HG03558 (cell line): ENCODE results near the gene AARSD1.
"Not testable (repeated sequence)": the region's sequence is repeated elsewhere in the genome, so short reads cannot be mapped to it uniquely, and the experiment has no call there.

ENCODE experiments used
- ATAC-seq: cut with Tn5 transposase; IDR thresholded peaks from one replicate; pipeline ENCODE4 v1.9.1; 2021; ENCODE audit warnings: moderate number of reproducible peaks; ENCODE audit not compliant: unreplicated experiment; ENCODE audit errors: extremely low read depth

Gene AARSD1

DNA sequence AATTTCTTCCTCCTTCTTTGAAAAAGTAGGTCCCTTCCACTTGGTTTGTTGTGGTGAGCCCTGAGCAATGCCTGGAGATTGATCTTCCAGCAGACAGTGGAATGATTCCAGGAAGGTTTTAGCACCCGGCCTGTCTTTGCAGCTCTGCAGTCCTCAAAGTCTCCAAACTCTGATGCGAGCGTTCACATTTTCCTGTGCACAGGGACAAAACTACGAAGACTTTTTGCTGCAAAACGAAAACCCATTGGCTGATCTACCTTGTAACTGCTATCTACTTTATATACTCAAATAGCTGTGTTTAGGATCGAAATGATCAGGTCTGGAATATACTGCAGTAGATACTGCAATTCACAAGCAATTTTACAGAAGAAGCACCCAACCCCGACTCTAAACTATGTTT, 42.0 kb downstream of the AARSD1 start:
- no peak for ATAC-seq

- no peak for ATAC-seq
These were observed 43.3 kb downstream of the AARSD1 start for GRCh38 chr17:42920922-42921321.

DNA sequence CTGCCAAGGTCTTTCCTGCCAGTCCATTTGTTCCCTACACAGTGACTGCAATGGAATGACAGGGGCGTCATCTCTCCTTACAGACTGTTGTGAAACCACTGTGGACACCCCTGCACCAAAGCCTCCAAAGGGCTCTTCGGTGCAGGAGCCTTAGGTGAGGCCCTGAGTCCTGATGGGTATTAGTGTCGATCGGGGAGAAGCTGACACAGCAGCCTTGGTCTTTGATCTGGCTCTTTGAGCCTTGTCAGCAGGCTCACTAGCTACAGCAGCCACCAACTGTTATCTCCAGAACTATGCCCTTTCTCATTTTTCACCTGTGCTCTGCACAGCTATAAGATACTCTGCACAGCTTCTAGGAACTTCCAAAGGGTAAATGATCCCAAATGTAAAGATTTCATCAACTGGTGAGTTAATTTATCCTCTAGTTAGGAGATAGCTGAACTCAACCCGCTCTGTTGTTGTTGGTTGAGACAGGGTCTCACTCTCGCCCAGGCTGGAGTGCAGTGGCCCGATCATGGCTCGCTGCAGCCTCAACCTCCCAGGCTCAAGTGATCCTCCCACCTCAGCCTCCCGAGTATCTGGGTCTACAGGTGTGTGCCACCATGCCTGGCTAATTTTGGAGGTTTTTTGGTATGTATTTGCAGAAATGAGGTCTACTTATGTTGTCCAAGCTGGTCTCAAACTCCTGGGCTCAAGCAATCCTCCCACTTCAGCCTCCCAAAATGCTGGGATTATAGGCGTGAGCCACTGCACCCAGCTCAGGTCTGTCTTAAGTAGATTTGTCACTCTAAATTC, 44.0 kb downstream of the AARSD1 start:
- no peak for ATAC-seq

- not testable (repeated sequence) for ATAC-seq
These were observed 44.7 kb downstream of the AARSD1 start for GRCh38 chr17:42919522-42920077.

DNA sequence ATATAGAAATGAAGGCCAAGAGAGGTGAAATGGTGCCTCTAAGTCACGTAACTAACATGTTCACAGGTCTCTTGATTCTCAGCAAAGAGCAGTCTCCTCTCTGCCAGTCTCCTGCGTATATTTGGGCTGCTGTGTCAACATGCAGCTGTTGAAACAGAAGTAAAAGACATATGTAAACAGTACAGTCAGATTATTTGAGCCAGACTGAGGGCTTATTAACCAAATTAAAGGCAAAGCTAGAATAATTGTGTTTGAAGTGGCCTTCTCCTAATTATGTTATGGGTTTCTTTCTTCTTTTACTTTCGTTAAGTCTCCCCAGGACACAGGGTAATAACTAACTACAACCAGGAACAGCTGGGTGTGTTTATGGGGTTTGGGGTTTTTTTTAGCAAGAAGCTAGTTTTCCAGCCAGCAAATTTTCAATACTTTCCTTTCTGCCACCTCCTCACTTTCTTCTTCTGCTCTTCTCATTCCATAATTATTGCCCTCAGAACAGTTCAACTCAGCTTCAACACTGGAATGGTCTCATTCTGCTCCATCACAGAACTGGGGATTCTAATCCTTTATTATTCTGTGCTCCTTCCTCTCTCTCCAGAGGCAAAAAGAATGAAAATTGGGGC, 45.2 kb downstream of the AARSD1 start:
- ATAC-seq, result no peak

DNA sequence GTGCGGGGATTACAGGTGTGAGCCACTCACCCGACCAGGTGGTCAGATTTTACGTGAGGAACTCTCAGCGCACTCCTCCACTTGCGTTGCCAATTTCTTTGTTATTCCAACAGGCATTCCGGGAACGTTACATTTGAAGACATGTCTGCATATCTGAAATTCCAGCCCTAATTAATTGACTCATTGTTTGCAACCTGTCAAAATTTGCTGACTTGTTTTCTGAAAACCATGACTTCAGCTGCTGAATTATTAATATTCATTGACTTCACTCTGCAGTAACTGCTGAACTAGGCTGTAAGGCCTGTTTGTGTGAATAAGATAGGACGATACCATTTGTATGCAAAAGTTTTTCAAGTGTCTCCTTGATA, 47.0 kb downstream of the AARSD1 start:
- no peak for ATAC-seq

- ATAC-seq, result not testable (repeated sequence)
These were observed 47.6 kb downstream of the AARSD1 start for GRCh38 chr17:42916388-42917235.

DNA sequence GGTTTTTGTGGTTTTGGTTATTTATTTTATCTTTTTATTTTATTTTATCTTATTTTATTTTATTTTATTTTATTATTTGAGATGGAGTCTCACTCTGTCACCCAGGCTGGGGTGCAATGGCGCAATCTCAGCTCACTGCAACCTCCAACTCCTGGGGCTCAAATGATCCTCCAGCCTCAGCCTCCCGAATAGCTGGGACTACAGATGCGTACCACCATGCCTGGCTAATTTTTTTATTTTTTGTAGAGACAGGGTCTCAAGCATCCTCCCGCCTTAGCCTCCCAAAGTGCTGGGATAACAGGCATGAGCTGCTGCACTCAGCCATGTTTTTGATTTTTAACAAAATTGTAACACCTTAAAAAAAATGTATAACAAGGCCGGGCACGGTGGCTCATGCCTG, 49.0 kb downstream of the AARSD1 start:
- not testable (repeated sequence) for ATAC-seq

- ATAC-seq, result no peak
These were observed 50.2 kb downstream of the AARSD1 start for GRCh38 chr17:42913981-42914617.

GRCh38 chr17:42913522-42913921, 50.7 kb downstream of the AARSD1 start:
- ATAC-seq, result no peak

DNA sequence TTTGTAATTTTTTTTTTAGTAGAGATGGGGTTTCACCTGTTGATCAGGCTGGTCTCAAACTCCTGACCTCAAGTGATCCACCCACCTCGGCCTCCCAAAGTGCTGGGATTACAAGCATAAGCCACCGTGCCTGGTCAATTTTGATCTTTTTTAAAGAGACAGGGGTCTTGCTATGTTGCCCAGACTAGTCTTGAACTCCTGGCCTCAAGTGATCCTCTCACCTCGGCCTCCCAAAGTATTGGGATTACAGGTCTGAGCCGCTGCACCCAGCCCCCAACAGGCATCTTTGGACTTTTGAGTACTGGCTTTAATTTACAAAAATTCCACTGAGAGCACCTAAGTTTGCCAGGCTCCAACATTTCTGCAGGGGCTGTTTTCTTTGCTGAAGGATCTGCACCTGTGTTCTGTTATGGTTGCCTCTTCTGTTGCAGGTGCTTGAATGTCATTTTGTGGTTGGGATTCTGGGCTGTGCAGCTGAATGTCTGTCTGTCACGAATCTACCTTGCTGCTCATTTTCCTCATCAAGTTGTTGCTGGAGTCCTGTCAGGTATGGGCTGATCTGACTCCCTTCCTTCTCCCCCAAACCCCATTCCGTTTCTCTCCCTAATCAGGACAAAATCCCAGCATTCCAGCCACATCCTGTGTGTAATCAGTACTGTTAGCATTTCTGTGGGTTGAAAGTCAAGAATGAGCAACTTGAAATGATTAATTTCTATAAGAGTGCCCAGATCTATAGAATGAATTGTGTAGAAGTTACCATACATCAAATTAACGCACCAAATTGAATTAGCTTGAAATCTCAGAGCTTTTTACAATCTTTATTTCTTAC, 55.2 kb downstream of the AARSD1 start:
- ATAC-seq, result no peak

GRCh38 chr17:42906772-42907446, 57.3 kb downstream of the AARSD1 start:
- ATAC-seq, result no peak

DNA sequence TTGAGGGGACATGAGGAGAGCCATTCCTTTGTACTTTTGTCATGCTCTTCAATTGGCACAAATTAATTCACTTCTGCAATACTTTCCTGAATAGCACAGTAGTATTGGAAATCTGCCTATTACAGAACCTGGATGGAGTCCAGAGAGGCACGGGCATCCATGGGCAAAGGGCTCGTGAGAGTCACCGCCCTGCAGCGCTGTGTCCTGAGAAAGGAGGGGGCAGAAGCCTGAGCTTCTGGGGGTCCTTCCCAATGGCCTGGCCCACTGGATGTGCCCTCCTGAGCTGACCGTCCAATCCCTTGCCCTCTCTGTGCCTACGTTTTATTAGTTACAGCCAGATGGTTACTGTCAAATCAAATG, 60.2 kb downstream of the AARSD1 start:
- no peak for ATAC-seq

GRCh38 chr17:42901535-42902229, 62.6 kb downstream of the AARSD1 start:
- ATAC-seq, result no peak
